Thoracic aorta (tissue), 2 donors: ENCODE data around the gene LYPD6B. TPM values are rescaled to one million over a fixed set of nuclear protein-coding genes. Genes with fewer than 3 reads are reported as not detected.

ENCODE experiments used
- ATAC-seq: fragments of 150-250 bp; one replicate; pipeline ENCODE4 v1.8.0; 2017; ENCODE audit warnings: low read depth; ENCODE audit not compliant: insufficient number of reproducible peaks, low FRiP score
- DNase-seq: peaks from one replicate; pipeline ENCODE4 v3.0.0-alpha.2; 2020; ENCODE audit warnings: low spot score
- H3K27ac ChIP-seq, 2 donors: fragments of 200-600 bp; sonication (generic); 1 replicate in 1 of 2; 2 replicates in 1 of 2; pipeline ENCODE4 v1.5.1; 2016; ENCODE audit warnings: mild to moderate bottlenecking in 2 of 2, moderate library complexity in 2 of 2
- H3K27me3 ChIP-seq: fragments of 200-600 bp; sonication (generic); replicated peaks from 2 replicates; pipeline ENCODE4 v1.6.0; 2016; ENCODE audit warnings: mild to moderate bottlenecking; ENCODE audit not compliant: insufficient read depth
- H3K36me3 ChIP-seq: fragments of 200-600 bp; sonication (generic); one replicate; pipeline ENCODE4 v1.5.1; 2016
- H3K4me1 ChIP-seq, 2 donors: fragments of 200-600 bp; sonication (generic); 1 replicate in 1 of 2; 2 replicates in 1 of 2; pipeline versions ENCODE4 v1.5.1 to v1.6.0; 2016; ENCODE audit warnings: low read depth in 2 of 2, mild to moderate bottlenecking in 1 of 2; ENCODE audit not compliant: control insufficient read depth in 1 of 2
- H3K4me3 ChIP-seq: fragments of 200-600 bp; sonication (generic); 2 replicates; pipeline ENCODE4 v1.5.1; 2016; ENCODE audit warnings: mild to moderate bottlenecking
- H3K9me3 ChIP-seq: fragments of 200-600 bp; sonication (generic); 2 replicates; pipeline ENCODE4 v1.5.1; 2016
- CTCF ChIP-seq: fragments of 200-600 bp; sonication (generic); IDR thresholded peaks from one replicate; pipeline ENCODE4 v1.5.1; 2019; ENCODE audit warnings: antibody characterized with exemption
- total RNA-seq, 2 donors: library from RNA; depleted of rRNA; stranded (reverse); fragments of >200 nt; gene quantifications; one replicate each; pipeline versions ENCODE4 v1.1.0 to v1.2.3, GENCODE V29; 2016

LYPD6B gene
- total RNA-seq, 2 donors from 2014 or later, result not detected

GRCh38 chr2:149180226-149180875, 141.9 kb downstream of the LYPD6B start:
- H3K4me1 ChIP-seq, result no peaks in the 10 kb centered on the region
- ATAC-seq (no peak), DNase-seq (no peak)
- no peak for TF ChIP-seq CTCF
- no peak overlapping the region for H3K27ac ChIP-seq
- no peak overlapping the region for H3K4me3 ChIP-seq
- H3K27me3 ChIP-seq, result no peaks in the 10 kb centered on the region
- H3K9me3 ChIP-seq, result no peaks in the 10 kb centered on the region
- H3K36me3 ChIP-seq, result no peaks in the 10 kb centered on the region

GRCh38 chr2:149183187-149183586, 144.7 kb downstream of the LYPD6B start:
- Histone ChIP-seq H3K9me3 (no peaks in the 10 kb centered on the region), H3K27me3 (no peaks in the 10 kb centered on the region), H3K4me3 (no peak overlapping the region), H3K4me1 (no peaks in the 10 kb centered on the region), H3K36me3 (no peaks in the 10 kb centered on the region), H3K27ac (no peak overlapping the region)
- no peak for DNase-seq
- no peak for TF ChIP-seq CTCF
- no peak for ATAC-seq

DNA sequence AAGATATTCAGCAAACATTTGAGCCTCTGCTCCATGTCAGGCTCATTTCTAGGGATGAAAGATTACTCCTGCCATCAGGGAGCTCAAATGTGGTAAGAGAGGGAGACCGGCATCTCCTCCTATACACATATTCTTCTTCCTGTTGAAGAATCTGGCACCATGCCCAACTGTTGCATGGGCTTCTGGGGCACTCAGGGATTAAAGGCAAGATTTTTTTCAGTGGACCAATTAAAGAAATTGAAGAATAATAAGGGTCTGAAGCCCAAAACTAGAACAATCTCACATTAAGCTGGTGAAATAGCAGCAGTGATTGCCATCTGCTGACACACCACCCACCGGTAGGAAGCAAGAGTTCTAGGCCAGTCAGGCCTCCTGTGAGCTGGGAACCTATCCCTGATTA, 146.5 kb downstream of the LYPD6B start:
- ATAC-seq (no peak), DNase-seq (no peak)
- no peaks in the 10 kb centered on the region for H3K36me3 ChIP-seq
- no peak overlapping the region for H3K4me3 ChIP-seq
- no peaks in the 10 kb centered on the region for H3K4me1 ChIP-seq
- no peak overlapping the region for H3K27ac ChIP-seq
- no peaks in the 10 kb centered on the region for H3K27me3 ChIP-seq
- no peak for TF ChIP-seq CTCF
- H3K9me3 ChIP-seq, result no peaks in the 10 kb centered on the region

GRCh38 chr2:149185942-149186490, 147.5 kb downstream of the LYPD6B start:
- Histone ChIP-seq H3K36me3 (no peaks in the 10 kb centered on the region), H3K4me1 (no peaks in the 10 kb centered on the region), H3K27ac (no peak overlapping the region), H3K27me3 (no peaks in the 10 kb centered on the region), H3K9me3 (no peaks in the 10 kb centered on the region), H3K4me3 (no peak overlapping the region)
- no peak for TF ChIP-seq CTCF
- no peak for DNase-seq
- no peak for ATAC-seq

DNA sequence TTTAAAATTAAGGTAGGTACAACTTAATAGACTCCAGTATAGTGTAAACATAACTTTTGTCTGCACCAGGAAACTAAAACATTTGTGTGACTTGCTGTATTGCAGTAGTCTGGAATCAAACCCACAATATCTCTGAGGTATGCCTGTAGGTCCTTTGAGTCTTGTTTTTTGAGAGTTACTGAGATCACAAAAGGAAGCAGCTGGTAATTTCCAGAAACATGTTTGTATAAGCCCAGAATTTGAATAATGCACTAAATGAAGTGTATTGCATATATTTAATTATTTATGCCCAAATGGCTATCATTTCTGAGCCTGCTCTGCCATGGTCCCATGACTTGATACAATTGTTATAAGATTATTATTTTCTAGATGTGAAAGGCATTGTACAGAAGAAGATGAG, 148.6 kb downstream of the LYPD6B start:
- Histone ChIP-seq H3K27ac (no peak overlapping the region), H3K4me1 (no peaks in the 10 kb centered on the region), H3K36me3 (no peaks in the 10 kb centered on the region), H3K9me3 (no peaks in the 10 kb centered on the region), H3K27me3 (no peaks in the 10 kb centered on the region), H3K4me3 (no peak overlapping the region)
- no peak for DNase-seq
- no peak for ATAC-seq
- no peak for TF ChIP-seq CTCF
